Endothelial cell of umbilical vein (primary cell): Measurements from ENCODE around the gene FHOD3. TPM values are rescaled to one million over a fixed set of nuclear protein-coding genes. Genes with fewer than 3 reads are reported as not detected.

Experiments
- BruUV-seq: library from RNA; stranded (reverse); fragments of 400-500 nt; replicated peaks from 2 replicates; lab custom pipeline; 2021; lab: Mats Ljungman, UMichigan
- CTCF ChIA-PET: fragments of 300-600, 350-600 bp; sonication (Branson Sonifier 250); formaldehyde crosslinking; loops from one replicate; lab custom pipeline; 2021; ENCODE audit warnings: antibody characterized with exemption, inconsistent platforms; lab: Charles Lee
- POLR2A ChIA-PET: fragments of 300-600, 350-600 bp; sonication (Branson Sonifier 250); formaldehyde crosslinking; loops from one replicate; lab custom pipeline; 2021; ENCODE audit warnings: antibody characterized with exemption, inconsistent platforms; lab: Charles Lee
- DNase-seq: peaks from one replicate; pipeline ENCODE4 v3.0.0-alpha.2; 2011; ENCODE audit warnings: low read depth, low spot score
- FAIRE-seq: peaks from 2 replicates; lab custom pipeline; 2011; peaks lifted over from hg19 to GRCh38; lab: Jason Lieb, UNC
- H2AFZ ChIP-seq: 2 replicates; pipeline ENCODE4 v1.6.0; 2012; ENCODE audit warnings: low read depth, low read length, control low read depth, inconsistent platforms
- H3K27ac ChIP-seq: 2 replicates; pipeline ENCODE4 v1.5.1; 2011; ENCODE audit warnings: low read depth, mild to moderate bottlenecking, control low read depth, low read length, moderate library complexity; ENCODE audit not compliant: insufficient read depth
- H3K27me3 ChIP-seq, 2 experiments: 2 replicates each; pipeline versions ENCODE4 v1.6.0 to v1.6.1; 2011; ENCODE audit warnings: low read length in 2 of 2, mixed read lengths in 1 of 2; ENCODE audit not compliant: control insufficient read depth in 2 of 2, insufficient read depth in 2 of 2
- H3K36me3 ChIP-seq, 2 experiments: 2 replicates in 1 of 2; 3 replicates in 1 of 2; pipeline ENCODE4 v1.5.1; 2011; ENCODE audit warnings: low read length in 2 of 2, mild to moderate bottlenecking in 1 of 2, moderate library complexity in 1 of 2; ENCODE audit not compliant: control insufficient read depth in 2 of 2, insufficient read depth in 2 of 2; ENCODE audit errors: extremely low read depth in 1 of 2
- H3K4me1 ChIP-seq: 3 replicates; pipeline ENCODE4 v1.5.1; 2011; ENCODE audit warnings: mild to moderate bottlenecking, low read length; ENCODE audit not compliant: control insufficient read depth, insufficient read depth; ENCODE audit errors: extremely low read depth
- H3K4me2 ChIP-seq: 2 replicates; pipeline ENCODE4 v1.6.1; 2011; ENCODE audit warnings: low read length, control low read depth, mixed read lengths; ENCODE audit not compliant: insufficient read depth
- H3K4me3 ChIP-seq, 3 experiments: fragments of 200-600 bp in 1 of 3; sonication (generic), shearing (Covaris generic) in 1 of 3; replicated peaks in 1 of 3; 2 replicates each; pipeline ENCODE4 v1.5.1; 2011 to 2016; ENCODE audit warnings: control low read depth in 3 of 3, low read length in 3 of 3, mild to moderate bottlenecking in 2 of 3, inconsistent platforms in 1 of 3, low read depth in 1 of 3, moderate library complexity in 1 of 3; ENCODE audit not compliant: insufficient read depth in 1 of 3
- H3K79me2 ChIP-seq: 2 replicates; pipeline ENCODE4 v1.6.0; 2012; ENCODE audit warnings: low read length, inconsistent platforms; ENCODE audit not compliant: control insufficient read depth, insufficient read depth
- H3K9ac ChIP-seq: replicated peaks from 2 replicates; pipeline ENCODE3; 2011; ENCODE audit warnings: low read length, control low read depth; ENCODE audit not compliant: insufficient read depth; ENCODE audit errors: extremely low read depth
- H3K9me1 ChIP-seq: replicated peaks from 3 replicates; pipeline ENCODE4 v1.6.0; 2011; ENCODE audit warnings: mild to moderate bottlenecking, low read length; ENCODE audit not compliant: control insufficient read depth, insufficient read depth; ENCODE audit errors: extremely low read depth
- H3K9me3 ChIP-seq: replicated peaks from 2 replicates; pipeline ENCODE4 v1.5.1; 2012; ENCODE audit warnings: low read length, inconsistent platforms; ENCODE audit not compliant: control insufficient read depth, insufficient read depth
- H4K20me1 ChIP-seq: replicated peaks from 2 replicates; pipeline ENCODE3; 2011; ENCODE audit warnings: mild to moderate bottlenecking, low read length; ENCODE audit not compliant: control insufficient read depth, insufficient read depth; ENCODE audit errors: extremely low read depth
- CTCF ChIP-seq, 2 donors: IDR thresholded peaks; 1 replicate in 1 of 2; 2 replicates in 1 of 2; pipeline ENCODE4 v1.5.1; 2011; ENCODE audit warnings: low read length in 2 of 2, mild to moderate bottlenecking in 2 of 2, moderate library complexity in 2 of 2, control low read depth in 1 of 2, inconsistent platforms in 1 of 2, low read depth in 1 of 2; ENCODE audit not compliant: insufficient read depth in 1 of 2; ENCODE audit errors: extremely low read depth in 1 of 2
- EZH2 ChIP-seq: IDR thresholded peaks from 2 replicates; pipeline ENCODE4 v1.6.1; 2012; ENCODE audit warnings: borderline replicate concordance, low read depth, mild to moderate bottlenecking, moderate library complexity, low read length, inconsistent platforms; ENCODE audit not compliant: severe bottlenecking
- FOS ChIP-seq: IDR thresholded peaks from 2 replicates; pipeline ENCODE4 v1.6.1; 2011; ENCODE audit warnings: mild to moderate bottlenecking, low read length, moderate library complexity, borderline replicate concordance; ENCODE audit not compliant: insufficient read depth
- GATA2 ChIP-seq: IDR thresholded peaks from 2 replicates; pipeline ENCODE4 v1.7.0; 2011; ENCODE audit warnings: low read depth, mild to moderate bottlenecking, moderate library complexity, mixed read lengths, low read length; ENCODE audit not compliant: insufficient read length, insufficient read depth
- JUN ChIP-seq: IDR thresholded peaks from 2 replicates; pipeline ENCODE4 v1.6.1; 2011; ENCODE audit warnings: borderline replicate concordance, low read depth; ENCODE audit not compliant: insufficient read length, insufficient read depth
- MAX ChIP-seq: IDR thresholded peaks from 2 replicates; pipeline ENCODE4 v1.6.1; 2011; ENCODE audit not compliant: insufficient read depth, insufficient read length
- MYC ChIP-seq: IDR thresholded peaks from one replicate; pipeline ENCODE4 v1.6.1; 2011; ENCODE audit warnings: mild to moderate bottlenecking, low read depth, low read length
- POLR2A ChIP-seq: IDR thresholded peaks from 2 replicates; pipeline ENCODE4 v1.6.1; 2012; ENCODE audit warnings: low read depth, mild to moderate bottlenecking, control low read depth, low read length
- POLR2AphosphoS5 ChIP-seq: IDR thresholded peaks from 2 replicates; pipeline ENCODE4 v1.6.1; 2012; ENCODE audit warnings: low read depth, mild to moderate bottlenecking, control low read depth, low read length, moderate library complexity; ENCODE audit not compliant: insufficient read depth
- dilution Hi-C: fragments of 300-500 bp; cut with MboI; formaldehyde crosslinking; loops from one replicate; pipeline ENCODE4 v1.15.0; 2019; ENCODE audit warnings: low sequenced_read_pairs; ENCODE audit not compliant: extremely low pct_ligation_motif_present
- intact Hi-C: fragments of 100-400 bp; cut with micrococcal nuclease; formaldehyde crosslinking; loops from one replicate; pipeline ENCODE4 v1.10.0; 2022
- polyA plus RNA-seq, 4 experiments: library from polyadenylated mRNA; depleted of rRNA in 3 of 4; stranded (reverse) in 3 of 4; unstranded in 1 of 4; fragments of >200 nt; gene quantifications; 2 replicates each; pipeline versions ENCODE4 v1.2.1 to v1.2.3, GENCODE V29; 2011 to 2012; ENCODE audit warnings: missing spikeins in 1 of 4
- total RNA-seq: library from RNA; stranded (reverse); gene quantifications from 2 replicates; pipeline ENCODE4 v1.2.3, GENCODE V29; 2021

Gene FHOD3
- total and polyA plus RNA-seq, 2 donors (not counting 3 experiments of a cell fraction or from before 2014, with no cell fraction given): 0.06 to 1.5 TPM

- no peak for FAIRE-seq
- ChIA-PET CTCF (no interaction called here), POLR2A (no interaction called here)
These were observed 304.6 kb downstream of the FHOD3 start for GRCh38 chr18:36602071-36602470.

GRCh38 chr18:36602620-36603019 lies 305.1 kb downstream of the FHOD3 start:
- H4K20me1 ChIP-seq: no peaks in the 10 kb centered on the region
- H3K27ac ChIP-seq: no peak overlapping the region
- dilution Hi-C loops: no loop called here
- intact Hi-C loops: no loop called here
- ChIA-PET POLR2A (no interaction called here), CTCF (no interaction called here)
- TF ChIP-seq GATA2 (no peak), POLR2A (no peak), FOS (no peak), CTCF (IDR thresholded peaks at IDR 0.05; ENCODE audit: extremely low read depth in 1 of 2, insufficient read depth in 1 of 2, low read depth in 1 of 2, low read length in 2 of 2) (no peak), MYC (no peak), POLR2AphosphoS5 (no peak), MAX (no peak), JUN (no peak), EZH2 (no peak)
- no peak for FAIRE-seq
- no peak overlapping the region for H3K9ac ChIP-seq
- no peaks in the 10 kb centered on the region for H3K4me1 ChIP-seq
- H3K4me3 ChIP-seq: no peak overlapping the region
- BruUV-seq: no TSS peak
- H2AFZ ChIP-seq: no peak overlapping the region
- no peak overlapping the region for H3K4me2 ChIP-seq
- H3K9me3 ChIP-seq: no peaks in the 10 kb centered on the region
- no peak for DNase-seq
- H3K36me3 ChIP-seq: no peaks in the 10 kb centered on the region
- H3K27me3 ChIP-seq: no peaks in the 10 kb centered on the region
- H3K9me1 ChIP-seq: no peaks in the 10 kb centered on the region
- no peaks in the 10 kb centered on the region for H3K79me2 ChIP-seq

More at GRCh38 chr18:36602071-36602470, 304.6 kb downstream of the FHOD3 start:
- Histone ChIP-seq H3K9me3 (no peaks in the 10 kb centered on the region), H3K4me2 (no peak overlapping the region), H3K27me3 (no peaks in the 10 kb centered on the region), H3K4me1 (no peaks in the 10 kb centered on the region), H3K4me3 (no peak overlapping the region), H3K9ac (no peak overlapping the region), H3K27ac (no peak overlapping the region), H3K9me1 (no peaks in the 10 kb centered on the region), H4K20me1 (no peaks in the 10 kb centered on the region), H2AFZ (no peak overlapping the region), H3K36me3 (no peaks in the 10 kb centered on the region), H3K79me2 (no peaks in the 10 kb centered on the region)
- no TSS peak for BruUV-seq
- TF ChIP-seq POLR2AphosphoS5: no peak
- dilution Hi-C loops (no loop called here), intact Hi-C loops (no loop called here)
- DNase-seq: no peak
